Hematopoietic multipotent progenitor cell treated with erythropoietin and hydrocortisone succinate and interleukin-3 and kit ligand, for 15 days (in vitro differentiated cells): Measurements from ENCODE around the gene HSPB6.
"Not testable (repeated sequence)": the region's sequence is repeated elsewhere in the genome, so short reads cannot be mapped to it uniquely, and the experiment has no call there.

Experiments used
- DNase-seq: peaks from one replicate; pipeline ENCODE4 v3.0.0-alpha.2; 2015; ENCODE audit warnings: low spot score

Gene HSPB6

GRCh38 chr19:35786299-35787160 is 29.7 kb upstream of the HSPB6 start:
- no peak for DNase-seq

- no peak for DNase-seq
These were observed 28.5 kb upstream of the HSPB6 start for GRCh38 chr19:35785339-35785627.

- DNase-seq: no peak
These were observed 27.9 kb upstream of the HSPB6 start for GRCh38 chr19:35784503-35785338.

GRCh38 chr19:35783469-35784434 is 26.9 kb upstream of the HSPB6 start:
- DNase-seq: no peak

- no peak for DNase-seq
These were observed 25.8 kb upstream of the HSPB6 start for GRCh38 chr19:35782589-35782988.

GRCh38 chr19:35781650-35782049 is 24.8 kb upstream of the HSPB6 start:
- DNase-seq: no peak

- DNase-seq: no peak
These were observed 23.9 kb upstream of the HSPB6 start for GRCh38 chr19:35780717-35781116.

GRCh38 chr19:35780058-35780457 is 23.2 kb upstream of the HSPB6 start:
- no peak for DNase-seq

- DNase-seq: no peak
These were observed 22.2 kb upstream of the HSPB6 start for GRCh38 chr19:35779033-35779432.

GRCh38 chr19:35777961-35778360 is 21.1 kb upstream of the HSPB6 start:
- no peak for DNase-seq

- no peak for DNase-seq
These were observed 20.4 kb upstream of the HSPB6 start for GRCh38 chr19:35777086-35777841.

- DNase-seq: no peak
These were observed 19.4 kb upstream of the HSPB6 start for GRCh38 chr19:35776102-35776788.

- peak; percentile 99 for DNase-seq
These were observed 18.7 kb upstream of the HSPB6 start, which contains the start of gene ARHGAP33 for GRCh38 chr19:35775298-35776101. TSS of gene ARHGAP33 (plus strand) at chr19:35775564. CDS start at chr19:35775659, 95 bp downstream.

GRCh38 chr19:35775046-35775297 is 18.1 kb upstream of the HSPB6 start:
- DNase-seq: no peak

GRCh38 chr19:35774274-35775045 is 17.6 kb upstream of the HSPB6 start:
- no peak for DNase-seq

GRCh38 chr19:35773020-35773806 is 16.4 kb upstream of the HSPB6 start:
- no peak for DNase-seq

- DNase-seq: not testable (repeated sequence)
These were observed 15.5 kb upstream of the HSPB6 start for GRCh38 chr19:35772362-35772761.

GRCh38 chr19:35768082-35768421 is 11.2 kb upstream of the HSPB6 start:
- no peak for DNase-seq
